ENCODE measurements around the gene ARMC8. TPM values are rescaled to one million over a fixed set of nuclear protein-coding genes. Genes with fewer than 3 reads are reported as not detected.

ARMC8 gene
- total RNA-seq, 1 donor from 2014 or later: 53.2 TPM

DNA sequence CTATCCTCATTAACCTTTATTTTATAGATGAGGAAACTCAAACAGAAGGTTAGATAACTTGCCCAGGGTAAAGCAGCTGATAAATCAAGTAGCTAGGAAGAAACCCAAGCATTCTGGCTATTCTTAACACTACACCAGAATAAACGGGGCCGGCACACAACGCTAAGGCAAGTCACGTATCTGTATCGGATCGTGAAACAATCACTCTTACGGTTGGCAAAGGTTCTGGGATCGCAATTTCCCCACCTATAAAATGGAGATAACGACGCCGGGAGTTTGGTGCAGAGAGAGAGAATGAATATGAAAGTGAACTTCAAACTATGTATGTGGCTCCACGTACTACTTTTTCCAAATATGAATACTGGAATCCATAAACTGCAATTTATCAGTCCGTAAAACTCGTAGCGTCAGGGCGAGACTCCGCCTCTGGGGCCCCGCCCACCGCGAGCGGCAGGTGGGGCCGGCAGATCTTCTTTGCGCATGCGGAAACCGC is 252 bp upstream of the ARMC8 start:
- H3K4me3 Mint-ChIP-seq: peak overlapping the region; percentile 95
- peaks cover 5% of the 10 kb centered on the region for H3K27me3 Mint-ChIP-seq (ENCODE audit: low read depth)
- TF ChIP-seq, protein P1, sequence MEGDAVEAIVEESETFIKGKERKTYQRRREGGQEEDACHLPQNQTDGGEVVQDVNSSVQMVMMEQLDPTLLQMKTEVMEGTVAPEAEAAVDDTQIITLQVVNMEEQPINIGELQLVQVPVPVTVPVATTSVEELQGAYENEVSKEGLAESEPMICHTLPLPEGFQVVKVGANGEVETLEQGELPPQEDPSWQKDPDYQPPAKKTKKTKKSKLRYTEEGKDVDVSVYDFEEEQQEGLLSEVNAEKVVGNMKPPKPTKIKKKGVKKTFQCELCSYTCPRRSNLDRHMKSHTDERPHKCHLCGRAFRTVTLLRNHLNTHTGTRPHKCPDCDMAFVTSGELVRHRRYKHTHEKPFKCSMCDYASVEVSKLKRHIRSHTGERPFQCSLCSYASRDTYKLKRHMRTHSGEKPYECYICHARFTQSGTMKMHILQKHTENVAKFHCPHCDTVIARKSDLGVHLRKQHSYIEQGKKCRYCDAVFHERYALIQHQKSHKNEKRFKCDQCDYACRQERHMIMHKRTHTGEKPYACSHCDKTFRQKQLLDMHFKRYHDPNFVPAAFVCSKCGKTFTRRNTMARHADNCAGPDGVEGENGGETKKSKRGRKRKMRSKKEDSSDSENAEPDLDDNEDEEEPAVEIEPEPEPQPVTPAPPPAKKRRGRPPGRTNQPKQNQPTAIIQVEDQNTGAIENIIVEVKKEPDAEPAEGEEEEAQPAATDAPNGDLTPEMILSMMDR (IDR thresholded peaks at IDR 0.05; ENCODE audit: unreplicated experiment): no peak
- peak; percentile 73 to 89 for DNase-seq (ENCODE audit: low spot score in 2 of 2, unreplicated experiment in 2 of 2)
- peak overlapping the region; percentile 100 for H3K27ac Mint-ChIP-seq
- H3K9me3 Mint-ChIP-seq: peaks cover 6% of the 10 kb centered on the region
- peaks cover 9% of the 10 kb centered on the region for H3K36me3 Mint-ChIP-seq
- peaks cover 23% of the 10 kb centered on the region for H3K4me1 Mint-ChIP-seq

- no peak for DNase-seq (ENCODE audit: low spot score in 2 of 2, unreplicated experiment in 2 of 2)
- peaks cover 6% of the 10 kb centered on the region for H3K9me3 Mint-ChIP-seq
These were observed 1.1 kb downstream of the ARMC8 start for GRCh38 chr3:138188013-138188730.

GRCh38 chr3:138195481-138195880 is 8.4 kb downstream of the ARMC8 start:
- no peaks in the 10 kb centered on the region for H3K27me3 Mint-ChIP-seq (ENCODE audit: low read depth)
- no peak overlapping the region for H3K27ac Mint-ChIP-seq
- TF ChIP-seq, protein P1 (IDR thresholded peaks at IDR 0.05; ENCODE audit: unreplicated experiment): no peak
- H3K36me3 Mint-ChIP-seq: peaks cover 14% of the 10 kb centered on the region
- H3K9me3 Mint-ChIP-seq: peaks cover 6% of the 10 kb centered on the region
- H3K4me1 Mint-ChIP-seq: peaks cover 4% of the 10 kb centered on the region
- no peak for DNase-seq (ENCODE audit: low spot score in 2 of 2, unreplicated experiment in 2 of 2)
- no peak overlapping the region for H3K4me3 Mint-ChIP-seq

More at GRCh38 chr3:138188013-138188730, 1.1 kb downstream of the ARMC8 start:
- H3K27ac Mint-ChIP-seq: peak overlapping the region; percentile 100
- peaks cover 23% of the 10 kb centered on the region for H3K4me1 Mint-ChIP-seq
- H3K4me3 Mint-ChIP-seq: peak overlapping the region; percentile 95
- H3K36me3 Mint-ChIP-seq: peaks cover 10% of the 10 kb centered on the region
- TF ChIP-seq, protein P1 (IDR thresholded peaks at IDR 0.05; ENCODE audit: unreplicated experiment): no peak
- peaks cover 2% of the 10 kb centered on the region for H3K27me3 Mint-ChIP-seq (ENCODE audit: low read depth)

GRCh38 chr3:138196023-138196422 is 8.9 kb downstream of the ARMC8 start:
- Mint-ChIP-seq H3K4me3 (no peak overlapping the region), H3K4me1 (peaks cover 4% of the 10 kb centered on the region), H3K9me3 (peaks cover 6% of the 10 kb centered on the region), H3K27ac (no peak overlapping the region), H3K27me3 (ENCODE audit: low read depth) (no peaks in the 10 kb centered on the region), H3K36me3 (peaks cover 11% of the 10 kb centered on the region)
- TF ChIP-seq, protein P1 (IDR thresholded peaks at IDR 0.05; ENCODE audit: unreplicated experiment): no peak
- no peak for DNase-seq (ENCODE audit: low spot score in 2 of 2, unreplicated experiment in 2 of 2)

GRCh38 chr3:138197058-138197457 is 10.0 kb downstream of the ARMC8 start:
- peaks cover 6% of the 10 kb centered on the region for H3K36me3 Mint-ChIP-seq
- TF ChIP-seq, protein P1 (IDR thresholded peaks at IDR 0.05; ENCODE audit: unreplicated experiment): no peak
- DNase-seq (ENCODE audit: low spot score in 2 of 2, unreplicated experiment in 2 of 2): no peak
- H3K9me3 Mint-ChIP-seq: no peaks in the 10 kb centered on the region
- H3K4me3 Mint-ChIP-seq: no peak overlapping the region
- H3K4me1 Mint-ChIP-seq: peaks cover 4% of the 10 kb centered on the region
- no peaks in the 10 kb centered on the region for H3K27me3 Mint-ChIP-seq (ENCODE audit: low read depth)
- no peak overlapping the region for H3K27ac Mint-ChIP-seq
